ENCODE results near the gene EEF1A2.

Gene EEF1A2

GRCh38 chr20:63544958-63545516 lies 46.2 kb upstream of the EEF1A2 start:
- Histone ChIP-seq H3K9ac (ENCODE audit: low read depth, low read length) (no peak overlapping the region), H3K36me3 (ENCODE audit: insufficient read depth, low read length) (no peaks in the 10 kb centered on the region), H3K4me1 (ENCODE audit: insufficient read depth, low read length) (no peaks in the 10 kb centered on the region), H3K27me3 (ENCODE audit: insufficient read depth, low read length, poor library complexity) (peaks cover 4% of the 10 kb centered on the region), H4K20me1 (ENCODE audit: insufficient read depth, low read length) (peaks cover 7% of the 10 kb centered on the region), H3K27ac (ENCODE audit: low read length) (no peak overlapping the region), H3K9me3 (ENCODE audit: insufficient read depth, low read length, severe bottlenecking) (no peaks in the 10 kb centered on the region), H2AFZ (ENCODE audit: low read depth, low read length) (no peak overlapping the region), H3K4me3 (ENCODE audit: low read depth in 1 of 2, low read length in 2 of 2) (no peak overlapping the region), H3K4me2 (ENCODE audit: insufficient read depth, low read length) (no peak overlapping the region), H3K79me2 (ENCODE audit: insufficient read depth, low read length) (no peaks in the 10 kb centered on the region)
- DNase-seq (no peak), ATAC-seq (ENCODE audit: insufficient read depth, low read depth) (no peak)
- TF ChIP-seq EZH2 (IDR thresholded peaks at IDR 0.05; ENCODE audit: borderline replicate concordance, low read depth, low read length, severe bottlenecking) (no peak), CTCF (IDR thresholded peaks at IDR 0.05; ENCODE audit: borderline replicate concordance, extremely low read depth, low read length, poor library complexity, severe bottlenecking) (no peak)

GRCh38 chr20:63544241-63544957 lies 45.5 kb upstream of the EEF1A2 start:
- no peak for TF ChIP-seq EZH2 (IDR thresholded peaks at IDR 0.05; ENCODE audit: borderline replicate concordance, low read depth, low read length, severe bottlenecking)
- no peak for TF ChIP-seq CTCF (IDR thresholded peaks at IDR 0.05; ENCODE audit: borderline replicate concordance, extremely low read depth, low read length, poor library complexity, severe bottlenecking)
- Histone ChIP-seq H4K20me1 (ENCODE audit: insufficient read depth, low read length) (peaks cover 7% of the 10 kb centered on the region), H3K27me3 (ENCODE audit: insufficient read depth, low read length, poor library complexity) (peaks cover 4% of the 10 kb centered on the region), H3K27ac (ENCODE audit: low read length) (no peak overlapping the region), H3K79me2 (ENCODE audit: insufficient read depth, low read length) (no peaks in the 10 kb centered on the region), H3K4me1 (ENCODE audit: insufficient read depth, low read length) (no peaks in the 10 kb centered on the region), H3K9ac (ENCODE audit: low read depth, low read length) (no peak overlapping the region), H3K4me2 (ENCODE audit: insufficient read depth, low read length) (no peak overlapping the region), H2AFZ (ENCODE audit: low read depth, low read length) (no peak overlapping the region), H3K9me3 (ENCODE audit: insufficient read depth, low read length, severe bottlenecking) (no peaks in the 10 kb centered on the region), H3K36me3 (ENCODE audit: insufficient read depth, low read length) (no peaks in the 10 kb centered on the region), H3K4me3 (ENCODE audit: low read depth in 1 of 2, low read length in 2 of 2) (no peak overlapping the region)
- no peak for DNase-seq
- ATAC-seq (ENCODE audit: insufficient read depth, low read depth): no peak

GRCh38 chr20:63543733-63544132 lies 44.9 kb upstream of the EEF1A2 start:
- no peak overlapping the region for H3K27ac ChIP-seq (ENCODE audit: low read length)
- H3K4me3 ChIP-seq (ENCODE audit: low read depth in 1 of 2, low read length in 2 of 2): no peak overlapping the region
- no peaks in the 10 kb centered on the region for H3K9me3 ChIP-seq (ENCODE audit: insufficient read depth, low read length, severe bottlenecking)
- no peak overlapping the region for H3K9ac ChIP-seq (ENCODE audit: low read depth, low read length)
- no peak overlapping the region for H3K4me2 ChIP-seq (ENCODE audit: insufficient read depth, low read length)
- H2AFZ ChIP-seq (ENCODE audit: low read depth, low read length): no peak overlapping the region
- 0 out of 2 replicates have a peak, but pooled peaks cover 2% of the 10 kb centered on the region for H3K4me1 ChIP-seq (ENCODE audit: insufficient read depth, low read length)
- peaks cover 7% of the 10 kb centered on the region for H4K20me1 ChIP-seq (ENCODE audit: insufficient read depth, low read length)
- DNase-seq (no peak), ATAC-seq (ENCODE audit: insufficient read depth, low read depth) (no peak)
- H3K36me3 ChIP-seq (ENCODE audit: insufficient read depth, low read length): no peaks in the 10 kb centered on the region
- H3K79me2 ChIP-seq (ENCODE audit: insufficient read depth, low read length): no peaks in the 10 kb centered on the region
- no peak for TF ChIP-seq CTCF (IDR thresholded peaks at IDR 0.05; ENCODE audit: borderline replicate concordance, extremely low read depth, low read length, poor library complexity, severe bottlenecking)
- TF ChIP-seq EZH2 (IDR thresholded peaks at IDR 0.05; ENCODE audit: borderline replicate concordance, low read depth, low read length, severe bottlenecking): no peak
- peaks cover 3% of the 10 kb centered on the region for H3K27me3 ChIP-seq (ENCODE audit: insufficient read depth, low read length, poor library complexity)

Measured in DND-41 (cell line).